ENCODE results near the gene OR5D16.
"Not testable (repeated sequence)": the region's sequence is repeated elsewhere in the genome, so short reads cannot be mapped to it uniquely, and the experiment has no call there.

The OR5D16 gene

DNA sequence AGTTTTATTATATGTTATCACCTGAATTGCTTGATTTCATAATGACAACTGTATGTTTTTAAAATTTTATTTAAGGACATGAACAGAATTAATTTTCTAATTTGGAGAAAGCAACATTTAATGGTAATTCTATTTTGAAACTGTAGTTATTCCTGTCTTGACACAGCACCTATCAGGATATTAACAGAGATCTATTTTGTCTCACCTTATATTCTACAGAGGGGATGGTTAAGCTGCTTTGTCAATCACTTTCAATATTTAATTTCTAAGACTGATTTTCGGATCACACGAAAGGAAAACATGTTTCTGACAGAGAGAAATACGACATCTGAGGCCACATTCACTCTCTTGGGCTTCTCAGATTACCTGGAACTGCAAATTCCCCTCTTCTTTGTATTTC, at the start of gene OR5D16:
Gene OR5D16 (plus strand): TSS at position 301 of the 400 bp plus-strand sequence. CDS start 0 bp downstream, at position 301.
- DNase-seq = no peak

DNA sequence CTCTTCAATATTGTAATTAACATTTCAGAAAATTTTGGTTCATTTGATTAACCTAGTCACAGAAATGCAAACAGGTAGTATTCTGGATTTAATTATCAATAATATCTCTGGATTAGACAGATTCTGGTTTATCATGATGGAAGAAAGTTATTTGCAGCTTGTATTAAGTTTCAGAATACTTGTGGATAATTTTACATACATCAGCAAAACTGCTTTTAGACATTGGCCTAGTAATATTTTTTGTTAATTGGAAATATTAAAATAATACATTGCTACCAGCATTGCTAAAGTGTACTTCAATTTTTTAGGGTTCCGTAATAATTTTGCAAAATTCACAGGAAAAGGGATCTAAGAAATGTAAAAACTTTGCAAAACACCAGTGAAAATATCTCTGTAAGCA, 46.9 kb upstream of the OR5D16 start:
- DNase-seq = no peak

DNA sequence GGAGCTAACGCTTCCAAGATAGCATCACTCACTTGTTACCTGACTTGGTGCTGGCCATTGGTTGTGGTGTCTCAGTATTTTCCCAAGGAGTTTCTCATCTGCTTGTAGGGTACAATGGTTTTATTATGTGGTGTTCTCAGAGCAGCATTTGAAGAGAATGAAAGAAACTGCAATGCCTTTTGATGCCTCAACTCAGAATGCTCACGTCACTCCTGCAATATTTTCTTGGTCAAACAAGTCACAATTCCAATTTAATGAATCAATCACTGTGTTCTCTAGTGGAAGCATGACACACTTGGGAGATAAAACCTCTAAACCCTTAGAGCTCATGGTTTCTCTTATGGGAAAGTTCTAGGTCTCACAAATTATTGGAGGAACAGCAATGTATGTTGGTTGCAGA, 45.2 kb upstream of the OR5D16 start:
- DNase-seq = no peak

DNA sequence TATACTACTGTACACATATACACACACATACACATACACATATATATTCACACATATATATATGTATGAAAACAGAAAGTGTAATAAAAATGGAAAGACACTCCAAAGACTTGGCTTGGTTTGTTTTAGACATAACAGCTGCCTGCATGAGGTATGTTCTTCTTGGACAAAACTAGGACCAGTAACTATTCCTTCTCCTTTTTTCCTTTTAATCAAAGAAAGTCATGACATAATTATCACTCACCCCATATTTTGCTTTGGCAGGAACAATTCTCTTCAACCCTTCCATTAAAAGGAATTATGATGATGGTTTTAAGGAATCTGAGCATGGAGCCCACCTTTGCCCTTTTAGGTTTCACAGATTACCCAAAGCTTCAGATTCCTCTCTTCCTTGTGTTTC, 43.3 kb upstream of the OR5D16 start, which contains the start of gene OR5D14:
Gene OR5D14 (plus strand): TSS at position 301 of the 400 bp plus-strand sequence. CDS start 0 bp downstream, at position 301.
- no peak for DNase-seq

DNA sequence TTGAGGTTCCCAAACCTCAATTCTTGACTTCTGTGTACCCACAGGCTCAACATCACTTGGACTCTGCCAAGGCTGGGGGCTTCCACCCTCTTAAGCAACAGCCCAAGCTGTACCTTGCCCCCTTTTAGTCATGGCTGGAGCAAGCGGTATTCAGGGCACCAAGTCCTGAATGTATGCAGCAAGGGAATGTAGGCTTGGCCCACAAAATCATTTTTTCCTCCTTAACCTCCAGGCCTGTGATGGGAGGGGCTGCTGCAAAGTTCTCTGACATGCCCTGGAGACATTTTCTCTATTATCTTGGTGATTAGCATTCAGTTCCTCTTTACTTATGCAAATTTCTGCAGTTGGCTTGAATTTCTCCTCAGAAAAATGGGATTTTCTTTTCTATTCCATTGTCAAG, 32.3 kb upstream of the OR5D16 start:
- no peak for DNase-seq

DNA sequence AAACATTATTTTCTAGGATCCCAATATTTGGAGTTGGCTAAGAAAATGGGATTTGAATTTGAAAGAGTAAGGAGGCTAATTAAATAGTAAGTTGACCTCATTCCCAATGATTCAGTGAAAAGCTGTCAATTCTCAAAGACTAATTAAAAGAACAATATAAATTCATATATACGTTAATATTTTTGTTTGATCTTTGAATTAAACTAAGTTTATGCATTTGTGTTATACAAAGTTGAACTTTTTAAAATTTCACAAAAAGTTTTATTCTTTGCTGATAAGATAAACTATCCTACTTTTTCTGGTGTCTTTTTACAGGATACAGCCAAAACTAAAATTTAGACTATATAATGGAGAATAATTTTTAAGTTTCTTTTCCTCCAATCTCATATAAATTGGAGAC, 27.5 kb upstream of the OR5D16 start, which contains the start of gene OR5L1:
Gene OR5L1 (plus strand): TSS at position 301 of the 400 bp plus-strand sequence. CDS start 100 bp downstream, outside the sequence.
- no peak for DNase-seq

DNA sequence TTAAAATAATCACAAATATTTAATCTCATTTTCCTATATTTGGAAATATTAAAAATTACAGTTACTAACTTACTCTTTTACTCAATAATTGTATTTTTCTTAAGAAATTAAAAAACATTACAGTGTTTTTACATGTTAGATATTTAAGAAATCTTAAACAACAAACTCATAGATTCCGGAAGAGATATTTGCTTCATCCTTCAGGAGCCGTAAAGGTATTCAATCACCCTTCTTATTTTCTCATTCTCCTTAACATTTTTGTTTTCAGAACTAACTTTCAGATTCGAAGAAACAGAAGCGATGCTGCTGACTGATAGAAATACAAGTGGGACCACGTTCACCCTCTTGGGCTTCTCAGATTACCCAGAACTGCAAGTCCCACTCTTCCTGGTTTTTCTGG, 19.2 kb upstream of the OR5D16 start, which contains the start of gene OR5D18:
Gene OR5D18 (plus strand): TSS at position 301 of the 400 bp plus-strand sequence. CDS start 0 bp downstream, at position 301.
- no peak for DNase-seq

DNA sequence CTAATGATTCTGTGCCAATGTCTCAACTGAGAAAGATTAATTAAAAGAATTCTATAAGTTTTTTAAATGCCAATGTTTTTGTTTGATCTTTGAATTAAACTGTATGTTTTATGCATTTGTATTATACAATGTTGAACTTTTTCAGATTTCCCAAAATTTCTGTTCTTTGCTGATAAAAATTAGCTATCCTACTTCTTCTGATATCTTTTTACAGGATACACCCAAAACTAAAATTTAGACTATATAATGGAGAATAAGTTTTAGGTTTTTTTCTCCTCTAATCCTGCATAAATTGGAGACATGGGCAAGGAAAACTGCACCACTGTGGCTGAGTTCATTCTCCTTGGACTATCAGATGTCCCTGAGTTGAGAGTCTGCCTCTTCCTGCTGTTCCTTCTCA, 11.6 kb upstream of the OR5D16 start, which contains the start of gene OR5L2:
Gene OR5L2 (plus strand): TSS at position 301 of the 400 bp plus-strand sequence. CDS start 0 bp downstream, at position 301.
- no peak for DNase-seq

DNA sequence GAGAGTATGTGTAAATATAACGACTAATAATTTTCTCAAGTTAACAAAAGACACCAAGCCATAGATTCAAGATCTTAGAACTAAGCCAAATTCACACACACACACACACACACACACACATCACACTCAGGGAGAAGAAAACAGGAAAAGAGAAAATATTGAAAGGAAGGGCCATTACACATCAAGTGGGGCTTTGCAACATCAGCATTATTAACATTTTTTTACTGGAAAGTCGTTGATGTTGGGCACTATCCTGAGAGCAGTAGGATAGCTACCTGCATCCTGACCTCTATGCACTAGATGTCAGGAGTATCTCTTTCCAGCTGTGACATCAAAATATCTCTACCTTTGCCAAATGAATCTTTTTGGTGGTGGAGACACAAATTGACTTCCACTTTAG, 8.9 kb downstream of the OR5D16 start:
- DNase-seq = no peak

DNA sequence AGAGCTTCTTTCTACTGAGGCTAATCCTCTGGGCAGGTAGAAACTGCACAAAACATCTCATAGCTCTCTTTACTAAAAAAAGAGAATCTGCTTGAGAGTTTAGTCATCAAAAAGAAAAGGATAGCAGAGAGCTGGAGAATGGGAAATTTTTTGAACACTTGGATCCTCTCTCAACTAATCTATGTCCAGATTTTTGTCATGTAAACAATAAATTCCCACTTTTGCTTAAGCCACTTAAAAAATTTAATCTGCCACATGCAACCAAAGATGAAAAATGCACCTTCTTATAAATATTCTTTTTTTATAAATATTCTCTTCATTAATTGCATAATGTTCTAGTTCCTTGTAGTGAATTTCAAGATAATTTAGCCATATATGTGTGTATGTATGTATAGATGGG, 10.5 kb downstream of the OR5D16 start:
- DNase-seq = no peak

DNA sequence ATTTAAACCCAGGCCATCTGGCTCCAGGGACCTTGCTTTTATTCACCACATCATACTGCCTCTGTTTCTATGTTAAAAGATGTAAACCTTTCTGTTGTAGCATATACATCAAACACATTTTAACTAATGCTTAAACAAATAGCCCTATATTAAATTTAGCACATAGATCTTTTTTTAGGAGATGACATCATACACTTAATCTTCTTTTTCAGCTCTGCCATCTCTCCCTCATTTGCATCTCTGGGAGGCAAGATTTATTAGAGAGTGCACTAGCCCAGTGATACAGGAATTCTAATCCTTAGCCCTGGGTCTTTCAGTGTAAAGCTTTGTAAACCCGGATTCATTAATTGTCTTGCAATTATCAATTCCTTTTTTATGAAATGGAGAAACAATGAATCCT, 13.6 kb downstream of the OR5D16 start:
- DNase-seq = no peak

DNA sequence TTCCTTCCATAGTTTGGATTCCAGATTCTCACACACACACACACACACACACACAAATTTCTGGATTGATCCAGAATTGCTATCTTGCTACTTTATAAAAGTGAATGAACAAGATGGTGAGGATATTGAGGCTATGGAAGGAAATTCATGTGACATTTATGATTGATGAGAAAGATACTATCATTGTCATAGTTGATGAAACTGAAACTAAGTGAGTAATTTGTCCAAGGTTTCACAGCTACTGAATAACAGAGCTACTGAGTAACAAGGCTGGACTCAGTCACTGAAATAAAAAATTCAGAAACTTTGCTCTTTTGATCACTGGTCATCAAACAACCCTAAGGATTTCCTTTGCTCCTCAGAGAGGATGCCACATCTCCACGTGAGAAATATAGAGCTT, 16.2 kb downstream of the OR5D16 start:
- DNase-seq = no peak

DNA sequence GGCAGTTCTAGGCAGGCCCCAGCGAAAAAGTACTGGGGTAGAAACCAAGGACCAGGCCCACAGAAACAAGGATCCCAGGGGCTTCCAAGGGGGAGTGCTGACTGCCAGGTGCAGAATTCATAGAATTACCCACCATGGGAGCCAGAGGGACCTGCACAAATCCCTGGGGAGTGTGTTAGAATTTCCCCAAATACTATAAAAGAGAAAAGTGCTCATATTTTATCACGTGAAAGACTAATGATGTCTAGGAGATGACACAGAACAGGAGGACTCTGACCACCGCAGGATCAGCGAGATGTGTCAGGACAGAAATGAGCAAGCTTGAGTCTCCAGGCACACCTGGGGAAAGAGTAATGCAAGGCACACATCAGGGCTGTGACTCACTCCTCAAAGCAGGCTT, 28.8 kb downstream of the OR5D16 start:
- DNase-seq = not testable (repeated sequence)

DNA sequence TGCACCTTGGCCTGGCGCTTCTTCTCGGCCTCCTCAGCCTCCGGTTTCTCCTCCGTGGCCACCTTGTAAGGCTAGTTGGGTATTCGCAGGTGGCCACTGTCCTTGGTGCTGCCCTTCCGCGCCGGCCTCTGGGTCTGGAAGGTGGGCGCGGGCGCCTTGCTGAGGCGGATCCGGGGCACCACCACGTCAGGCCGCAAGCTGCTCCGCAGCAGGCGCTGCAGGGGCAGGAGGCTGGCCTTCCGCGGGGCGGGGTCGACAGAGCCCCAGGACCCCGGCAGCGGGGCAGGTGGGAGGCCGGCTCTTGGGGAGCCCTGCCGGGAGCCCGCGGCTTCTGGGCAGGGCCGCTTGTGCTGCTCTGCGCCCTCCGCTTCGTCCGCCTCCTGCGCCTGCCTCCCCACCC, 34.2 kb downstream of the OR5D16 start:
- DNase-seq = not testable (repeated sequence)

DNA sequence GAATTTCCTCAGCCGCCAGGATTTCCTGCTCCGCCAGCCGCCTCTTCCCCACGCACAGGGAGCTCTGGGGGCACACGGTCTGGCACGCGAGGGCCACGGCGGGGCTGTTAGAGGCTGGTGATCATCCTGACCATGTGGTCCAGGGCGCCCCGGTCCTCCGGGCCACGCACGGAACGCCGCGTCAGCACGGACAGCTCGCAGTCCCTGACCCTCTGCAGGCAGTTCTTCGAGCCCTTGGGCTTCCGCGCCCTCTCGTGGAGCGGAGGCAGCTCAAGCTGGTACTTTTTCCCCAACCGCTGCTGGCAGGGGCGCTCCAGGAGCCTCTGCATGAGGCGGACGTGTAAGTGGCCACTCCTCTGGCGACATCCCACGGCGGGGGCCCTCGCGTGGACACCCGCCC, 34.6 kb downstream of the OR5D16 start:
- DNase-seq = not testable (repeated sequence)

DNA sequence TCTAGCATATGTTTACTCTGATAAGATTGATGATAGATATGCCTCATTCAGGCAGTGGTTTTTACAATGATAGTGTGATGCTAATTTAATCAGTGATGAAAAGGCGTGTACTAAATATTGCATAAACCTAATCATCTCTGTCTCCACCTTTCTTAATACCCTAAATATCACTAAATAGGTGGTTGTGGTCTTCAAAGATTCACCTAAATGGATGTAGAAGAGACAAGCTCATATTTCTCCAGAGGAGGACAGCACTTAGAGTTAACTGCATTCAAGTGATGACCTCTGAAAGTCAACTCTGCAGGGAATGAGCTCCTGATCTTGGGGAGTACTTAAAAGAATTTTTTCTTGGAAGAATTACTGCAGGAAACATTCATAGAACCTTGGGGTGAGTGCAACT, 44.4 kb downstream of the OR5D16 start, which contains the start of gene TRIM51:
Gene TRIM51 (plus strand): TSS at position 301 of the 400 bp plus-strand sequence. CDS start 2,132 bp downstream, outside the sequence.
- not testable (repeated sequence) for DNase-seq

DNA sequence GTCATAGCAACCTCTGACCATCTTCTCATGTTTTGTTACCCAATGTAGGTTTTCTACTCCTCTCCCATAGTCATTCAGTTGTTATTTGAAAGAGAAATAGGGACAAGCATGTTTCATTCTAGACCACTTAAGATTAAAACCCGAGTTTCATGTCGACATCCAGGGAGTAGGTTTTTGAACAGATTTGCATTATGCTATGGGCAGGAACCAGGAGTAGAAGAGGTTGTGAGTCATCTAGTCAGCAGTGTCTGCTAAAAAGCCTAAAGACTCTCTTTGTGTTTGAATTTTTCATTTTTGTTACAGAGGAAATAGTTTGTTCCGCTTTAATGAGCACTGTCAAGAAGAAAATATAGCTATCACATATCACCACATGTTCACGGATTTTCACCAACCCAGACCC, 46.4 kb downstream of the OR5D16 start:
- not testable (repeated sequence) for DNase-seq

DNA sequence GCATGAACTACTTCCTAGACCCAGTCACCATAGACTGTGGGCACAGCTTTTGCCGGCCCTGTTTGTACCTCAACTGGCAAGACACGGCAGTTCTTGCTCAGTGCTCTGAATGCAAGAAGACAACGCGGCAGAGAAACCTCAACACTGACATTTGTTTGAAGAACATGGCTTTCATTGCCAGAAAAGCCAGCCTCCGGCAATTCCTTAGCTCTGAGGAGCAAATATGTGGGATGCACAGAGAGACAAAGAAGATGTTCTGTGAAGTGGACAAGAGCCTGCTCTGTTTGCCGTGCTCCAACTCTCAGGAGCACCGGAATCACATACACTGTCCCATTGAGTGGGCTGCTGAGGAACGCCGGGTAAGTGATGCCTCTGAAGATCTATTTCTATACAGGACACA, 46.9 kb downstream of the OR5D16 start:
- not testable (repeated sequence) for DNase-seq
